DMS 273 treated with DMSO at 0.1 percent for 48 hours (cell line): ENCODE measurements around the gene MRPL54.

Source experiments
- DNase-seq: peaks from one replicate; lab custom pipeline; 2025; lab: John Stamatoyannopoulos, UW

MRPL54 gene

GRCh38 chr19:3769494-3769893 lies 7.0 kb downstream of the MRPL54 start:
- no peak for DNase-seq

DNA sequence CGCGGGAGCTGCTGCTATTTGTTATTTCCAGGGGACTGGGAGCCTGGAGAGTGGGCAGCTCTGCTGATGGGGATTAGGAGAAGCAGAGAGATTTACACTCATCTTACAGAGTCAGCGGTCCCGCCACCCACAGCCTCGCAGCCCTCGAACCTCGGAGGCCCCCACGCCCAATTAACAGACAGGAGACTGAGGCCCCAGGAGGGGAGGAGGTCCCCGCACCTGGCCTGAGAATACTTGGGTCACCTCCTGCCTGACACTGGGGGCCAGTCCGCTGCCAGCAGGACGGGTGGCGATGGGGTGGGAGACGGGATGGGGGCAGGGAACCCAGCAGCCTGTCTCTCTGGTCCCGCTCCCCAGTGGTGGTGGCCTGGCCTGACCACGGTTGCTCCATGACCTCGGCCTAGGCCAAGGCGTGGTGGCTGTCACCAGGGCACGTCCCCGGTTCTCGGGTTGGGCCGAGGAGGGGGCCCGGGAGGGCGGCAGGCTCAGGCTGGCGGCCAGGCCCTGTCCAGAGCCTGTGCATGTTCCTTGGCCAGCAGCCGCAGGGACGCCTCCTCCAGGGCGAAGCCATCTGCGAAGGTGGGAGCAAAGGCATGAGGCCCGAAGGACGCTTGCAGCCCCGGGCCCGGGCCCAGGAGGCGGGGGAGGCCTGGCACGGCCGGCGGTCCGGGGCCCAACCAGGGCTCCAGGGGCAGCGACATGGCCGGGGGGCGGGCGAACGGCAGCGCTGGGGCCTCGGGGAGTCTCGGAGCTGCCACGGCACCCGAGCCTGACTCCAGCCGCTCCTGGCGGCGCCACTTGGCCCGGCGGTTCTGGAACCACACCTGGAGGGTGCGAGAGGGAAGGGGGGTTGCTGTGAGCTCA lies 7.9 kb downstream of the MRPL54 start:
- no peak for DNase-seq

DNA sequence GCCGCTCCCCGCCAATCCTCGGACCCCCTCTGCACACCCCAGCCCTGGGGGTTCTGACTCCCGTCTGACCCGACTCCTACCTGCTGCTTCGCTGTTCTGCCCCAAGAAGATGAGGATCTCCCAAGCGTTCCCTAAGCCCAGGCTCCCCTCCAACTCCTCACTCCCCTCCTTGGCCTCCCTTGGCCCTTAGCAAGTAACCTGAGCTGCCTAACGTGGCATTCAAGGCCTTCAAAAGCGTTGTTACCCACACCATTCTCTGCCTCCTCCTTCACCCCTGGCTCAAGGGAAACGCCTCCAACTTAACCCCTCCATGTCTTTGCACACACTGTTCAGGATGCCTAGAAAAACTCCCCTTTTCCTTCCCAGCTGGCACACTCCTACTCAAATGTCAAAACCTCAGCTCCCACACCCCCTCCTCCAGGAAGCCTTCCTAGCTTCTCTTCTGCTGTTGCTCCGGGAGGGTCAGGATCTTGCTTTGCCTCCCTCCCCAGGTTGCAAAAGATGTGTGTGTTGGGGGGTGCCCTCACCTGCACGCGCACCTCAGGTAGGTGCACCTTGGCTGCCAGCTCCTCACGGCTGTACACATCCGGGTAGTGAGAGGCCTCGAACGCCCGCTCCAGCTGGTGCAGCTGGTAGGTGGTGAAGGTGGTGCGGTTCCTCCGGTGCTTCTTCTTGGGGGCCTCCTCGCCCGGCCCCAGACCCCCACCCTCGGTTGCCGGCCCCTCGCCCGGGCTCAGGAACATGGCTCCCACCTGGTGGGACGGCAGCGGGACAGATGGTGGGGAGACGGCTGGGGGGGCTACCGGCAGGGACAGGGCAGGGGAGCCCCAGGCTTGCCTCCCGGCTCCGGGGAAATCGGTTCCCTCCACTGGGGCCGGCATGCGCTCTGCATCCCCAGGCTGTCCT lies 8.8 kb downstream of the MRPL54 start:
- no peak for DNase-seq

DNA sequence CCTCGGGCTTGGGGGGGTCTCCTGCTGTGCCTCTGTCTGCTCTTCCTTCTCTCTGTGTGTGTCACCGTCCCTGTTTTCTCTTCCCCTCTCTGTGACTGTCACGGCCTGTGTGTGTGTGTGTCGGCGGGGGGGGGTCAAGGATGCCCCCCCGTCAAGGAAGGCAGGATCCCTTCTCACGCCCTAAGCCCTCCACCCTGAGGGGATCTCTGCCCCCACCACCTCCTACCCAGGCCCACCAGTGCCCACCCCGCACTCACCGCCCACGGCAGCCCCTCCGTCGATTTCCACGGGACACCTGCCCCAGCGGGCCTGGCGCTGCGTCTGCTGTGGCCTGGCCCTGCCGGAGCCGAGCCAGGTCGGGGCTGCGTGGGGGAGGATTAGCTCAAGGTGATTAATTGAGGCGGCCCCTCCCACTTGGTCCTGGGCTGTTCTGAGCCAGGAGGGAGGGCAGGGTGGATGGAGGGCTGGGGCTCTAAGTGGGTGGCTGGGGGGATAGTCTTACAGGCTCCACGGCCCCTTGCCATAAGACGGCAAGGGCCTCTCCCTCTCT lies 9.5 kb downstream of the MRPL54 start, which contains the start of gene RAX2:
Gene RAX2 (minus strand): TSS at position 323 of the 550 bp plus-strand sequence. CDS start 486 bp downstream, outside the sequence.
- no peak for DNase-seq

DNA sequence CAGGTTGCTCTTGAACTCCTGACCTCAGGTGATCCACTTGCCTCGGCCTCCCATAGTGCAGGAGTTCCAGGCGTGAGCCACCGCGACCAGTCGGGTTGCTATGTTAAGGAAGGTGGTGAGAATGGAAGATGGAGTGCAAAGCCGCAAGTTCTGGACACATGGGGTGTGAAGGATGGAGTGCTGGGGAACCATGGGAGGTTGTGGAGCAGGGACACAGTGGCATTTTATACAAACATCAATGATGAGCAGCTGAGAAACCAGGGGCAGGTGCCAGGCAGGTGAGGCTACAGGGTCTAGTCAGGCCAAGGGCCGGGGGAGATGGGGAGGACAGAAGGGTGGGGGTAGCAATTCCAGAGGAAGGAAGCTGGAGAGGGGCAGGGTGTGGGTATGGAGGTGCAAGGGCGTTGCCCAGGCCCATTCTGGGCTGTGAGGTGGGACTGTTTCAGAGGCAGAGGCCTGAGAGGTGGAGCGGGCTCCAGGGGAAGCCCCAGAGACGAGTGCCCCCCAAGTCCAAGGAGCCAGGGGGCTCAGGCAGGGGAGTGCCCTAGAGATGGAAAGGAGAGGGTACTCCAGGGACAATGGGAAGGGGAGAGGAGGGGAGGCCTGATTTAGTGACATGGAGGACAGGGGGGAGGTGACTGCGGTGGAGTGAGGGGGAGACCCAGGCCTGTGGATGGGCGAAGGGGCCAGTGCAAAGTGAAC lies 11.5 kb downstream of the MRPL54 start:
- no peak for DNase-seq

- no peak for DNase-seq
These were observed 12.3 kb downstream of the MRPL54 start for GRCh38 chr19:3774621-3775373.

DNA sequence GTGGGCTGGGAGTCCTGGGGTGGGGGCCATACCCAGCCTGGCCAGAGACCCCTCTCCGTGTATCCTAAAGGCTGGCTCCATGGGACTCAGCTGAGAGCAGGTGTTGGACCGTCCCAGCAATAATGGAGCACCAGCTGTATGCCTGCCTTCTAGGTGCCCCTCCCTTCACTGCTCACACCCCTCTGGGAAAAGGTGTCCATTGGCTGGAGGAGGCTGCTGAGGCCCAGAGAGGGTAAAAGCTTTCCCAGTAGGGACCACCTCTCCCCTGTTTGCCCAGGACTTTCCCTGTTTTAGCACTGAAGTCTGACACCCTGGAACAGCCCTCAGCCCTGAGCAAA lies 12.9 kb downstream of the MRPL54 start:
- no peak for DNase-seq

- DNase-seq: no peak
These were observed 13.3 kb downstream of the MRPL54 start for GRCh38 chr19:3775831-3776230.

DNA sequence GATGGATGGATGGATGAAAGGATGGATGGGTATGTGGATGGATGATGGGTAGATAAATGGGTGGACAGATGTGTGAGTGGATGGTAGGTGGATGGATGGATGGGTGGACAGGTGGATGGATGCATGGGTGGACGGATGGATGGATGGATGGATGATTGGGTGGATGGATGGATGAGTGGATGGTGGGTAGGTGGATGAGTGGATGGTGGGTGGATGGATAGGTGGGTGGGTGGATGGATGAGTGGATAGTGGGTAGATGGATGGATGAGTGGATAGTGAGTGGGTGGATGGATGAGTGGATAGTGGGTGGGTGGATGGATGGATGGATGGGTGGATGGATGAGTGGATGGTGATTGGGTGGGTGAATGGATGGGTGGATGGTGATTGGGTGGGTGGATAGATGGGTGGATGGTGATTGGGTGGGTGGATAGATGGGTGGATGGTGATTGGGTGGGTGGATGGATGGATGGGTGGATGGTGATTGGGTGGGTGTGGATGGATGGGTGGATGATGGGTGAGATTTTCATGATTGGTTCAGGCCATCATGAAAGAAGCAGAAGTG lies 14.1 kb downstream of the MRPL54 start:
- DNase-seq: no peak

- no peak for DNase-seq
These were observed 15.8 kb downstream of the MRPL54 start for GRCh38 chr19:3778104-3778867.

- no peak for DNase-seq
These were observed 16.6 kb downstream of the MRPL54 start for GRCh38 chr19:3778899-3779723.

DNA sequence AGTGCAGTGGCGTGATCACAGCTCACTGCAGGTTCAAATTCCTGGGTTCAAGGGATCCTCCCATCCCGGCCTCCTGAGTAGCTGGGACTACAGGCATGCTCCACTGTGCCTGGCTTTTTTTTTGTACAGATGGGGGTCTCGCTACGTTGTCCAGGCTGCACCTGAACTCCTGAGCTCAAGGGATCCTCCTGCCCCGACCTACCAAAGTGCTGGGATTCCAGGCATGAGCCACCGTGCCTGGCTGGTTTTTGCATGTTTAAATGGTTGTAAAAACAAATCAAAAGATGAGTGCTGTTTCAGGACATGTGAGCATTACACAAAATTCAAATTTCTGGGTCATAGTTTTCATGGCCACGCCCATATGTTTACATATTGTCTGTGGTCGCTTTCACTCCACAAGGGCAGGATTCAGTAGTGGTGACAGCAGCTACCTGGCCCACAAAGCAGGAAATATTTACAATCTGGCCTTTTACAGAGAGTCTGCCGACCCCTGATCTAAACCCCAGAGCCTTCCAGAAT lies 18.4 kb downstream of the MRPL54 start:
- DNase-seq: no peak

DNA sequence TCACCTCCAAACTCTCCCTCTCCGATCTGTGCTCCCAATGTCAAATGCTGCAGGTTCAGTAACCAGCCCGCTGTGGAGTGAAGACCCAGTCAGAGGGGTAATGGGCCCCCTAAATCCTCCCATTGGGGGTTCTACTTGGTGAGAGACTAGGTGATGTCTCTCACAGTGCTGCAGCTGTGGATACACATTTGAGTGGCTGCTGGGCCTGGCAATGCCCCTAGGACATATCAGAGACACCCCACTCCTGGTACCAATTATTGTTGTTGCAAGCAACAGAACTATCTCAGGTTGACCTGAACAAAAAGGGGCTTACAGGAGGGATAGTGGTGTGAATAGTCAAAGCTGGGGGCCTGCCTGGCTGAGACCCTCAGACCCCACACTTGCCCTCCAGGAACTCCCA lies 19.1 kb downstream of the MRPL54 start:
- no peak for DNase-seq

DNA sequence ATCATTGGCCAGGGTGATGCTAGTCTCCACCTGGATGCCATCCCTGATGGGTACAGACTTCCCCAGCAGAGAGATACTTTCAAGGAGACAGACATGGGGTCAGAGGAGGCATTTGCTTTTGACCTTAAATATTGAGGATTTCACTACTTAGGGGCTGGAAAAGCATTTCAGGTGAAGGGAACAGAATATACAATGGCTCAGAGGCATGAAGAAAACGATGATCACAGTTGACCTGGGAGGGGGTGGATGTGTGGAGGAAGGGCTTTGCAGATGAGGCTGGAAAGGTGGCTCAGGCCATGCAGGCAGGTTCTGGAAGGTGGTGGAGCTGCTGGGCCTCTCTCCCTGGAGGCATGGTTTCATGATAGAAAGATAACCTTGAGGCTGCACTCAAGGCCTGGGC lies 19.8 kb downstream of the MRPL54 start:
- no peak for DNase-seq

GRCh38 chr19:3782903-3783302 lies 20.4 kb downstream of the MRPL54 start:
- DNase-seq: no peak

- DNase-seq: no peak
These were observed 21.4 kb downstream of the MRPL54 start for GRCh38 chr19:3783660-3784584.

DNA sequence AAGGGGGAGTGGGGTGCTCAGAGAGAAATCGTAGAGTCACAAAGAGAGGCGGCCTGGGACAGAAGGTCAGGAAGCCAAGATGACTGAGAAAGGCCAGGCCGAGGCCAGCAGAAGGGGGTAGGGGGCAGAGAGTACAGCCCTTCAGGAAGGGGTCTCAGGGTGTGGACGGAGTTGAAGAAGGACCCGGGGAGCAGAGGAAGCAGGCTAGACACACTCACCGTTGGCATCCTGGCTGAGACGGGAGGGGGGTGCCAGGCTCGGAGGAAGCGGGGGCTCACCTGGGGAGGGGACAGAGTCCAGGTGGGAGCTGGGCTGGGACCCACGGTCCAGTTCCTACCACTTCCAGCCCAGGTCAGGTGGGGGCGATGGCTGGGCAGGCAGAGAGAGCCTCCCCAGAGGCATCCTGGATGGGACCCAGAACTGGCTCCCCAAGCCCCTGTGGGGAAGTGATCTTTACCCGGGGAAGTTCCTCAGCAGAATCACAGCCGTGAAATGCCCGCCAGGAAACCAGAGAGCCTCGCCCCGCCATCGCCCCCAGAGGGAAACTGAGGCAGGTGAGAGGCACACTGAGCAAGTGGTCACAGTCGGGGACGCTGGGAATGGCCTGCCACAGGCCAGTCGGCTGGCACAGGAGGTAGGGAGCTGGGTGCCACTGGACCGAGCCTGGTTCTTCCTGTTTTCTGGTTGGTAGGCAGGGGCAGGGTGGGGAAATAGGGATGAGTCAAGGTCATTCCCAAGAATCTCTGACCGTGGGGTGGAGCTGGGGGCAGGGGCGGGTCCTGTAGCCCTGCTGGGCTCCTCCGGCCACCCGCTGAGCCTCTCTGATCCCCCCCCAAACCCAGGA lies 22.3 kb downstream of the MRPL54 start:
- no peak for DNase-seq
